Measurements from ENCODE around the gene SYT1.

Gene SYT1

DNA sequence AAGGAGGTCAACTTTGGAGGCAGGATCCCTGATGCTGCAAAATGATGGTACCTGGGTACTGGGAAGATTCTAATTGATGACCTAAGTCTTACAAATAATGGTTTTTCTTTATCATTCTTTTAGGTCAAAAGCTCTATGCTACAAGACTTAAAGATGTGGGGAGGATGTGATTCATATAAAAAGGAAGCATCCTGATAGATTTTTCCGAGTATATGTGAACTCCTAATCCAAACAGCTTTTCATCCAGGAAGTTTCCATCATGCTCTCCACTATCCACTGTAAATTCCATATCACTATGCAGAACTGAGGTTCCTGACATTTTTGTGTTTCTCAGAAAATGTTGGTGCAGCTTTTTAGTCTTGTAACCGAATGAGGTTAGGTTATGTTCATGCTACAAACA lies 533.0 kb downstream of the SYT1 start:
- H3K9me3 ChIP-seq (ENCODE audit: control insufficient read depth, low read length) = no peaks in the 10 kb centered on the region
- H3K36me3 ChIP-seq (ENCODE audit: control insufficient read depth, insufficient read depth, low read length) = no peaks in the 10 kb centered on the region
- WGBS, 2 experiments = 97 to 100% methylated on average over 1 to 2 of the region's 2 CpGs
- no peaks in the 10 kb centered on the region for H3K27me3 ChIP-seq (ENCODE audit: control insufficient read depth, insufficient read depth, low read length, poor library complexity, severe bottlenecking)
- H3K4me1 ChIP-seq (ENCODE audit: control insufficient read depth, insufficient read depth, low read length) = peaks cover 10% of the 10 kb centered on the region
- H3K27ac ChIP-seq (ENCODE audit: insufficient read depth, low read depth, low read length, poor library complexity, severe bottlenecking) = no peak overlapping the region
- no peak overlapping the region for H3K4me3 ChIP-seq (ENCODE audit: insufficient read depth, low read depth, low read length)

DNA sequence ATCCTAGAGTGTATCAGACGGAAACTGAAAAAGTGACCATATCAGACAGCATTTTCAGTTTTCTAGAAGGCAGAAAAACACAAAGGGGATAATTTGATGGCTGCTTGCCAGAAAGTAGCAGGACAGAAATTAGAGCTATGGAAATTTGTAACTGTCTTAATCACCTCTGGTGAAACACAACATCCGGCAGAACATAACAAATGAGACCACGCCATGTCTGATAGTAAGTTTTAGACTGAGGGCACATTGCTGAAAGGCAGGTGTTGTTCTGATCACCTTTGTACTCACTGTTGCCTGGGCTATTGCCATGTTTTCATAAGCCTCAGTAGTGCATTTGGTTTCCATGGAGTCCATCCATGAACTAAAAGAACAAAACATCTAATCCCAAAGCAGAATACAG lies 535.9 kb downstream of the SYT1 start:
- Histone ChIP-seq H3K27me3 (ENCODE audit: control insufficient read depth, insufficient read depth, low read length, poor library complexity, severe bottlenecking) (no peaks in the 10 kb centered on the region), H3K36me3 (ENCODE audit: control insufficient read depth, insufficient read depth, low read length) (no peaks in the 10 kb centered on the region), H3K4me3 (ENCODE audit: insufficient read depth, low read depth, low read length) (no peak overlapping the region), H3K9me3 (ENCODE audit: control insufficient read depth, low read length) (no peaks in the 10 kb centered on the region), H3K27ac (ENCODE audit: insufficient read depth, low read depth, low read length, poor library complexity, severe bottlenecking) (no peak overlapping the region), H3K4me1 (ENCODE audit: control insufficient read depth, insufficient read depth, low read length) (peaks cover 17% of the 10 kb centered on the region)
- WGBS, 2 experiments = 96% methylated on average over 3 of the region's 3 CpGs

DNA sequence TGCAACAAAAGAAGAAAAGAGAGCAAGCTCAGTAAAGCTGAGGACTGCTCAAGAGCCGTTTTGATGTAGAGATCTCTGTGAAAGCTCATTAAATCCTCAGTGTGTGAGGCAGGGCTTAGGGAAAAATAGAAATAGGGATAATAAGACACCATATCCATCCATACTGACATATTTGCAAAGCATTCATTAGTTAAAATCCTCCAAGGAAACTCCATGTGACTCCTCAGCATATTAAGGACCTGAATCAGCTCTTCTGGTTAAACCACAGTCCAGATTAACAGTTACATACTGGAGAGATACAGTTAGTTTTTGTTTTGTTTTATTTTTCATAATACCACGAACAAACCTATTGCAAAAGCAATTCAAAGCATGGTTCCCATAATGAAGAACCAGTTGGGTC lies 538.0 kb downstream of the SYT1 start:
- Histone ChIP-seq H3K27me3 (ENCODE audit: control insufficient read depth, insufficient read depth, low read length, poor library complexity, severe bottlenecking) (no peaks in the 10 kb centered on the region), H3K9me3 (ENCODE audit: control insufficient read depth, low read length) (no peaks in the 10 kb centered on the region), H3K36me3 (ENCODE audit: control insufficient read depth, insufficient read depth, low read length) (no peaks in the 10 kb centered on the region), H3K4me3 (ENCODE audit: insufficient read depth, low read depth, low read length) (no peak overlapping the region), H3K4me1 (ENCODE audit: control insufficient read depth, insufficient read depth, low read length) (peaks cover 17% of the 10 kb centered on the region), H3K27ac (ENCODE audit: insufficient read depth, low read depth, low read length, poor library complexity, severe bottlenecking) (no peak overlapping the region)
- 54 to 63% methylated on average over 1 to 2 of the region's 2 CpGs for whole genome bisulfite sequencing, 2 experiments

DNA sequence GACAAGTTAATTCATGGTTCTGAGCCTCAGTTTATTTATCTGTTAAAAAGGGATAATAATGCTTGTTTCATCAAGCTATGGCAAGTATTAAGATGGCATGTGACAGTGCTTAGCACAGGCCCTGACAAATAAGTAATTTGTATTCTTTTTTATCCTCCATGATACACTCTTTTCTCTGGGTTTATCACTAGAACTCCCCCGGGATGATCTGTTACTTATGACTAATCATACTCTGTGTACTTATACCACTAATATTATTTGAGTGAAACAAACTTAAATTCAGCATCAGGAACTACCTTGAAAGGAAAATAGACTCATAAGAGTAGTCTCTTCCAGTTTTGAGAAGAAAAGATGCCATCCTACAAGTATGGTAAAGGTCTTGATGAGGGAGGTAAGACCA lies 542.4 kb downstream of the SYT1 start:
- no peak overlapping the region for H3K27ac ChIP-seq (ENCODE audit: insufficient read depth, low read depth, low read length, poor library complexity, severe bottlenecking)
- no peaks in the 10 kb centered on the region for H3K9me3 ChIP-seq (ENCODE audit: control insufficient read depth, low read length)
- peaks cover 18% of the 10 kb centered on the region for H3K4me1 ChIP-seq (ENCODE audit: control insufficient read depth, insufficient read depth, low read length)
- H3K4me3 ChIP-seq (ENCODE audit: insufficient read depth, low read depth, low read length) = no peak overlapping the region
- H3K36me3 ChIP-seq (ENCODE audit: control insufficient read depth, insufficient read depth, low read length) = no peaks in the 10 kb centered on the region
- H3K27me3 ChIP-seq (ENCODE audit: control insufficient read depth, insufficient read depth, low read length, poor library complexity, severe bottlenecking) = no peaks in the 10 kb centered on the region
- 91% methylated on average over 1 of the region's 1 CpG; no CpG with 5 or more reads in 1 of the 2 experiments for WGBS, 2 experiments

DNA sequence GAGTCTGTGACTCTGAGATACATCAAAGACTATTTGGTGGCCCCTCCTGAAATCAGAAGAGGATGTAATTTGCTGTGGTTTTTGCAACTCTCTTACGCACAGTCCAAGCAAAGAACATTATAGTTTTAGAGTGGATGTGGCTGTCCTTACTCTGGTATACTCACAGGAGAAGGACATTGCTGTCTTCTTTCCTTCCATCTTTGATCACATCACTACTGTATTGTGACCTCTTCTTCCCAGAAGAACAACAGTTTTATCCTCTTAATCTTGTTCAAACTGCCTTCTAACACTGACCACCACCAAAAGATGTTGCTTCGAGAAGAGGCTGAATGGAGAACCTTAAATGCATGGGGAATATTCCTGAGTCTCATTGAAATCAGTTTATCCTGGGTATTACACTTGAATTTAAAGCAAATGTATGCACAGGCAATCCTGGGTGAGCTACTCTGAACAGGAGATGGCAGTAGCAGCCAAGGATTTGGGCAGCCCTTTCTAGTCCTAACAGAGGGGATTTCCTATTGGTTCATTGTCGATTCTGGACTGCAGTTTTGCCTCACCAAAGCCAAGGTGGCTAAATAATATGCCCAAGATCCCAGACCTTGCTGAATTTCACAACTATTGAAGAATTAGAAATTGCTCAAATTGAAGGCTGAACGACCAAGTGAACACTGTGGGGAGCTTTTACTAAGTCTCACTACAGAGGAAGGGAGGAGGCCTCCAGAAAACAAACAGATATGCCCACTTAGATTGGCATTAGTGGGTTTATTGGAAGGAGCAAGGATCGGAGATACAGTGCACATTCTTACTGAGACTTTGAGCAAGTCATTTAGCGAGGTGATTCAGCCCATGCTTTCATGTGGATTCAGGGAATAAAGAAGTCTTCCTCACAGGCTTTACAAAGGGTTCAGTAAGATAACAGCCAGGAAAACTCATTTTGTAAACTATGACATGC lies 543.4 kb downstream of the SYT1 start:
- peaks cover 9% of the 10 kb centered on the region for H3K4me1 ChIP-seq (ENCODE audit: control insufficient read depth, insufficient read depth, low read length)
- H3K27me3 ChIP-seq (ENCODE audit: control insufficient read depth, insufficient read depth, low read length, poor library complexity, severe bottlenecking) = no peaks in the 10 kb centered on the region
- H3K27ac ChIP-seq (ENCODE audit: insufficient read depth, low read depth, low read length, poor library complexity, severe bottlenecking) = no peak overlapping the region
- no peaks in the 10 kb centered on the region for H3K9me3 ChIP-seq (ENCODE audit: control insufficient read depth, low read length)
- no peak overlapping the region for H3K4me3 ChIP-seq (ENCODE audit: insufficient read depth, low read depth, low read length)
- WGBS, 2 experiments = 68 to 71% methylated on average over 6 of the region's 6 CpGs
- H3K36me3 ChIP-seq (ENCODE audit: control insufficient read depth, insufficient read depth, low read length) = no peaks in the 10 kb centered on the region

DNA sequence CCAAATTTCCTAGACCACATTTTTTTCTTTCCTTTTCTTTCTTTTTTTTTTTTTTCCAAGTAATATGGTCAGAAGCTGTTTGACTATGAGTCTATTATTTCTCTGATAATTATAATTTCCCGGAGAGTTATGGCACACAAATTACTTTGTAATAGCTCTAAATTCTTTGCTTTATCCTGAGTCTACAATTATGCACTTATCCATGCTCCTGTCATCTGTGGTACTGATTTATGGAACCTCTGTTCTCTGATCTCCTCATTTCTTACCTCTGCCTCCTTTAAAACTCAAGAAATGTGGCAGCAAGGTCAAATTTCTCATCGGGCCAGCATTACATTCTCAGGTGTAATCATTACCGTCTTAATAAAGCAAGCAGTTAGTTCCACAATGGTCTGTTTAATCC lies 544.1 kb downstream of the SYT1 start:
- H3K27ac ChIP-seq (ENCODE audit: insufficient read depth, low read depth, low read length, poor library complexity, severe bottlenecking) = no peak overlapping the region
- H3K4me1 ChIP-seq (ENCODE audit: control insufficient read depth, insufficient read depth, low read length) = peaks cover 5% of the 10 kb centered on the region
- WGBS, 2 experiments = 91 to 97% methylated on average over 3 of the region's 3 CpGs
- no peaks in the 10 kb centered on the region for H3K27me3 ChIP-seq (ENCODE audit: control insufficient read depth, insufficient read depth, low read length, poor library complexity, severe bottlenecking)
- no peak overlapping the region for H3K4me3 ChIP-seq (ENCODE audit: insufficient read depth, low read depth, low read length)
- H3K9me3 ChIP-seq (ENCODE audit: control insufficient read depth, low read length) = no peaks in the 10 kb centered on the region
- H3K36me3 ChIP-seq (ENCODE audit: control insufficient read depth, insufficient read depth, low read length) = no peaks in the 10 kb centered on the region

DNA sequence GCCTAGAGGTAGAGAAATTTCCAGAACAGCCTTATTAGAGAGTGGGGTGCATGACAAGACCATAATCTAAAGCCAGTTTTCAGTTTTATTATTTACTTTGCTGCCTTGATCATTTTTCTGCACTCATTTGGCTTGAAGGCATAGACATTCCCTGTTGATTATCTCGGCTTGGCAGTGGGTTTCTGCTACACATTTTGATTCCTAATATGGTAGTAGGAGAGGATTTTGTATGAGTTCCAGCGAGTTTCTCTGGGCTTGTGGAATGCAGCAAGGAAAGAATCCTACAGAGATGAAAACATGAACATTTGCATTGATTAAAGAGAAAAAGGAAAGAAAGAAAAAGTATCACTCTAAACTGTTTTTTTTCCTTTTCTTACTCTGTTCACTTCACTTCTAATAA lies 545.0 kb downstream of the SYT1 start:
- Histone ChIP-seq H3K4me1 (ENCODE audit: control insufficient read depth, insufficient read depth, low read length) (peaks cover 5% of the 10 kb centered on the region), H3K36me3 (ENCODE audit: control insufficient read depth, insufficient read depth, low read length) (no peaks in the 10 kb centered on the region), H3K4me3 (ENCODE audit: insufficient read depth, low read depth, low read length) (no peak overlapping the region), H3K9me3 (ENCODE audit: control insufficient read depth, low read length) (no peaks in the 10 kb centered on the region), H3K27me3 (ENCODE audit: control insufficient read depth, insufficient read depth, low read length, poor library complexity, severe bottlenecking) (no peaks in the 10 kb centered on the region), H3K27ac (ENCODE audit: insufficient read depth, low read depth, low read length, poor library complexity, severe bottlenecking) (no peak overlapping the region)
- WGBS, 2 experiments = 39 to 54% methylated on average over 2 of the region's 2 CpGs

DNA sequence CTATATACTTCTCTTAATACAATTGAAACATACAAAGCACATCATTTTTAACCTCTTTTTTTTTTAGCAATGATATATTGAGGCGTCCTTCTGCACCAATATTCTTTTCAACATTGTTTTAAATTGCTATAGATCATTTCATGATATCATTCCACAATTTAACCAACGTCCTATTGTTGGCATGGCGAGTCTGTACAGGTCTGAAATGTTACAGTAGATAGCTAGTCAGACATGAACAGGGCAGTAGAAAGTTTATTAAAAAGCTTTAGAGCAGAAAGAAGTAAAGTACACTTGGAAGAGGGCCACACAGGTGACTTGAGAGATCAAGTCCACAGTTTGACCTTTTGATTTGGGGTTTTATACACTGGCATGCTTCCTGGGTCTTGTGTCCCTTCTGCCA lies 547.2 kb downstream of the SYT1 start:
- H3K27ac ChIP-seq (ENCODE audit: insufficient read depth, low read depth, low read length, poor library complexity, severe bottlenecking) = no peak overlapping the region
- H3K27me3 ChIP-seq (ENCODE audit: control insufficient read depth, insufficient read depth, low read length, poor library complexity, severe bottlenecking) = no peaks in the 10 kb centered on the region
- peaks cover 5% of the 10 kb centered on the region for H3K4me1 ChIP-seq (ENCODE audit: control insufficient read depth, insufficient read depth, low read length)
- WGBS, 2 experiments = 86 to 88% methylated on average over 3 of the region's 3 CpGs
- no peak overlapping the region for H3K4me3 ChIP-seq (ENCODE audit: insufficient read depth, low read depth, low read length)
- no peaks in the 10 kb centered on the region for H3K36me3 ChIP-seq (ENCODE audit: control insufficient read depth, insufficient read depth, low read length)
- no peaks in the 10 kb centered on the region for H3K9me3 ChIP-seq (ENCODE audit: control insufficient read depth, low read length)

DNA sequence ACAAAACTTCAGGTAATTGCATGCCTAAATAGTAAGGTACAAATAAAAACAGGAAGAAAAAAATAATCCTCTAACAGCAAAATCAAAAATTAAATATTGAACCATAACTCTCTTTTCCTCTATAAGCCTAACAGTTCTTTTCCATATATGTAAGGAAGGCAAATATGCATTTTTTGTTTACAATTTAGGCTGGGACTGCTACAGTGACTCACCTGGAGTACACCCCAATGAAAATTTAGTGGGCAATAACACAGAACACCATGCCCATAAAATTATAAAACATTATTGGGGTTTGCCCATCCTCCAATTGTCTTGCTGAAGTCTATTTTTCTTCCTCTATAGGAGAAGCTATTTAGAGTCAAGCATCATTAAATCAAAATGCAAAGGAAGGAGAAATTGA lies 549.2 kb downstream of the SYT1 start:
- no peak overlapping the region for H3K27ac ChIP-seq (ENCODE audit: insufficient read depth, low read depth, low read length, poor library complexity, severe bottlenecking)

DNA sequence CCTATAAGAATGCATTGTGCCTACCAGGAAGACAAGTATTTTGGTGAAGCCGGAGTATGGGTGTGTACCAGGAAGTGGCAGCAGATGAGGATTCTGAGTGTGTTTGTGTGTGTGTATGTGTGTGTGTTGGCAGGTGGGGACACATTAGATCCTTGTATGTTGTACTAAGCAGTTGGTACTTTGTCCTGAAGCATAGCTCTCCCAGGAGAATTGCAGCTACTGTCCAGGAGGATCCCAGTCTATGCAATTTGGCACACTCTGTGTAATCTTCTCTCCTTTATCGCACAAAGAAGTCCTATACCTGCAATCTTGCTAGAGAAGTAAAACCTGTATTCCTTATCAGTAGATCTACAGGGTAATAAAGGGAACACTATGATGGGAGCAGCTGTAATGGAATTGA lies 549.7 kb downstream of the SYT1 start:
- no peaks in the 10 kb centered on the region for H3K36me3 ChIP-seq (ENCODE audit: control insufficient read depth, insufficient read depth, low read length)
- no peaks in the 10 kb centered on the region for H3K9me3 ChIP-seq (ENCODE audit: control insufficient read depth, low read length)
- no peak overlapping the region for H3K27ac ChIP-seq (ENCODE audit: insufficient read depth, low read depth, low read length, poor library complexity, severe bottlenecking)
- no peak overlapping the region for H3K4me3 ChIP-seq (ENCODE audit: insufficient read depth, low read depth, low read length)
- H3K27me3 ChIP-seq (ENCODE audit: control insufficient read depth, insufficient read depth, low read length, poor library complexity, severe bottlenecking) = no peaks in the 10 kb centered on the region
- peaks cover 5% of the 10 kb centered on the region for H3K4me1 ChIP-seq (ENCODE audit: control insufficient read depth, insufficient read depth, low read length)
- 92 to 95% methylated on average over 1 to 2 of the region's 2 CpGs for WGBS, 2 experiments

More for the DNA sequence above, 549.2 kb downstream of the SYT1 start:
- H3K9me3 ChIP-seq (ENCODE audit: control insufficient read depth, low read length) = no peaks in the 10 kb centered on the region
- H3K4me1 ChIP-seq (ENCODE audit: control insufficient read depth, insufficient read depth, low read length) = peaks cover 5% of the 10 kb centered on the region
- no peak overlapping the region for H3K4me3 ChIP-seq (ENCODE audit: insufficient read depth, low read depth, low read length)
- no peaks in the 10 kb centered on the region for H3K27me3 ChIP-seq (ENCODE audit: control insufficient read depth, insufficient read depth, low read length, poor library complexity, severe bottlenecking)
- no peaks in the 10 kb centered on the region for H3K36me3 ChIP-seq (ENCODE audit: control insufficient read depth, insufficient read depth, low read length)

Data from ectodermal cell (in vitro differentiated cells).